NCI-H2171 treated with DMSO at 0.1 percent for 48 hours (cell line): ENCODE measurements around the gene MYB.
"Not testable (repeated sequence)": the region's sequence is repeated elsewhere in the genome, so short reads cannot be mapped to it uniquely, and the experiment has no call there.

Source experiments
- DNase-seq: peaks from one replicate; lab custom pipeline; 2025; lab: John Stamatoyannopoulos, UW

The MYB gene

DNA sequence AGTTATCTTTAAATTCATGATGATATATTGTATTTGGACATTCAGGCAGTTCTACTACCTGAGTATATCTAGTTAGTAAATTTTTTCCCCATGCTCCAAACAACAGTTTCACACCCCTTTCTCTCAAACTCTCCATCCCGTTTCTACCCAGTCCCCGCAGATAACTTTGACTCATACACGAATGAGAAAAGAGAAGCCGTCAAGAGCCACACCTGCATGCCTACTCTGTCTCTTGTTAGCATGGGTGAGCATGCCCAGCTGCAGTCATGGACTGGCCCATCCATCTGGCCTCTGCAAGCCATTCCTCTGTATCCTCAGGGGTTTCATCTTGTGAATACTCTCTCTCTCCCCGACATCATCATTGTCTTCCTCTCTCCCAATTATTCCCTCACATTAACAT lies 41.5 kb downstream of the MYB start:
- no peak for DNase-seq

- DNase-seq, result no peak
Observed at GRCh38 chr6:135224037-135224647, 43.0 kb downstream of the MYB start.

- no peak for DNase-seq
Observed at GRCh38 chr6:135225911-135226310, 44.8 kb downstream of the MYB start.

GRCh38 chr6:135226537-135226936 lies 45.4 kb downstream of the MYB start:
- DNase-seq, result no peak

- no peak for DNase-seq
Observed at GRCh38 chr6:135227349-135227748, 46.2 kb downstream of the MYB start.

- no peak for DNase-seq
Observed at GRCh38 chr6:135227758-135228157, 46.6 kb downstream of the MYB start.

DNA sequence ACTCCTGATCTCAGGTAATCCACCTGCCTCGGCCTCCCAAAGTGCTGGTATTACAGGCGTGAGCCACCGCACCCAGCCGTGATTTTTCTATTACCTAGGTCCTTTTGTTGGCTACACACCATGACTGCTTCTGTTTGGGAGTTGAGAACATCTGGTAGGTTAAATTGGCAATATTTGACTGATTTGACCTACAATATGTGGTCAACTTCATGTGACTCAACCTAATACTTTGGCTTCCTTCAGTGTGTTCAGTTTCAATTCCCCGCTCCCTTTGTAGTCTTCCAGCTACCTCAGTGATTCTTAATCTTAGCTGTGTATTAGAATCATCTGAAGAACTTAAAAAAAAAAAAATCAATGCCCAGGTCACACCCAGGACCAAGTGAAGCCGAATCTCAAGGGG lies 47.4 kb downstream of the MYB start:
- DNase-seq, result no peak

- DNase-seq, result no peak
Observed at GRCh38 chr6:135229996-135230395, 48.9 kb downstream of the MYB start.

DNA sequence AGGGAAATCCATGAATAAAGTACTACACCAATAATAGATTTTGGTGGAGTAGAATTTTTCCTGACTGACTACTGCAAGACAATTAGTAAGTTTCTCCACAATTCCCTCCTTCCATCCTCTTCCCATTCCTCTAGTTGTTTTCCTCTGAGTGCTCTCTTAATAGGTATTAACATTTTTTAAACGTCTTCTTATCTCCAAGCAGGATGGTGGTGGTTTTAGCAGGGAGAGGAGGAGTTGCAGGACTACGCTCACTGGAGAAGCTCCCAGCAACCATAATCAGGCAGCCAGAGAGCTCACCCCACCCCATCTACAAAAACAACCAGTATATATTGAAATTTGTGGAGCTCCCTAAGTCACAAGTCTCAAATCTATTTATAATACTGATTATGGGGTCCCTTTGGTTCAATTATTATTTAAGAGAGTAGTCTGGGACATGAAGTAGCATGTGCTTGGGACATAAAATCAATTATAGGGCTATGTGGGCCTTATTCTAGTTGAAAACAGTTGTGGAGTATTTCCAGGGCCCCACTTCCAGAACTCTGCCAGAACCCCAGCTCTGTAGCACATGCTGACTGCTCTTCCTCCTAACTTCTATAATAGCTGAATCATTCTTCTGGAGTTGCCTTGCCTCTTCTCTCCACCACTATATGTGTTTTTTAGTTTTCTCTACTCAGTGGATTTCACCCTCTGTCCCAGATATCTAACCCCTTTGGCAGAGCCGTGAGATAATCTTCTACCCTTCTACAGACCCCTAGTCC lies 49.8 kb downstream of the MYB start:
- DNase-seq, result no peak

GRCh38 chr6:135231469-135231844 lies 50.3 kb downstream of the MYB start:
- no peak for DNase-seq

DNA sequence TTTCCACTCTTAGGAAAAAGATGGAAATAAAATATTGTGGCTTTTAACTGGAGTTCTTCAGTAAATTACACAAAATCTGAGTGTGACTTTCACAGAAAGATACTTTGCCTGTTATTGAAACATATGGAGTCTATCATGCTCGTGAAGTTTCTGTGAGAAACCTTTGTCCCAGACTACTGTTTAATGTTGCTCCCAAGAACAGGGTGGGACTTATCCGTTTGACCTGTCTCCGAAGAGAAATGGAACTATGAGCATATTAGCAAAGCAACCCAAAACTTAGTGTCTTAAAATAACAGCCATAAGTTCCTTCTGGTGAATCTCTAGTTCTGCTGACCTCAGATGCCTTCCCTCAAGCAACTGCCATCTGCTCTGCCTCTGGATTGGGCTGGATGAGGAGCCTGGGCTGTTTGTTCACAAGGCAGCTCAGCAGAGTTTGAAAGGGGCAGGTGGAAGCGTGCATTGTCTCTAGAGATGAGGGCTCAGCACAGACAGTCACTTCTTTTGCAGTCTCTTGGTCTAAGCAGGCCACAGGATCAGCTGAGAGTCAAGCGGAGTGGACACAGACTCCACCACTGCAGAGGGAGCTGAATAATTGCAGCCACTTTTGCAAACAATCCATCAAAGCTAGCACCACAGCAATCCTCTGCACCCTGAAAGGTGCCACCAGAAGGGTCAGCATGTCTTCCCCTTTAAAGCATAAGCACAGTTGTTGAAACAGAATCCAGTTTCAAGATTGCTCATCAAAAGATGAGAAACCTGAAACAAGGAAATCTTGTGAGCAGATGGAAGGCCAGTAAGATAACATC lies 52.8 kb downstream of the MYB start:
- peak; percentile 83 for DNase-seq

DNA sequence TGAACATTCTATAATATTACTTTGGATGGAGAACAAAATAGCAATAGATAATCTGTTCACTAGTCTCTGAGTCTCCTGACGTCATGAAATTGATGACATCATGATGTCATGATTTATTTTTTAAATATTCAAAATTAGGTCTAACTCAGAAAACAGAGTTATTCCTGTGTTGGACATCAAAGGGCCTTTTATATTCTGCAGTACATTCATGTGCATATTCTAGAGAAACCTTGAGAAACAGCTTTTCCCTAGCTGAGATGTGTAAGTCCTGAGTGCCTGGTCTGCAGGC lies 53.3 kb downstream of the MYB start:
- no peak for DNase-seq

DNA sequence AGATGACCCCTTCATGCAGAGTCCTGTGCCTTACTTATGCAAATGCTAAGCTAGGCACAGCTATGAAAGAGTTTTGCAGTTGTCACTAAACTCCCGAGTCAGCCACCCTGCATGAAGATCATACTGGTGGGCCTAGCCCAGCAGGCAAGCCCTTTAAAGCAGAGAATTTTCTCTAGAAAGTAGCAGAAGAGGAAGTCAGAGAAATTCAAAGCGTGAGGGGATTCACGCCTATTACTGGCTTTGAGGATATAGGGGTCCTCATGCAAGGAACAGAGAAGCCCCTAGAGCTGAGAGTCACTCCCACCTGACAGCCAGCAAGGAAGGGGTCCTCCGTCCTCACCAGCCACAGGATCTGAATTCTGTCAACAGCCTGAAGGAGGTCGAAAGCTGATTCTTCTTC lies 54.6 kb downstream of the MYB start:
- no peak for DNase-seq

GRCh38 chr6:135236319-135236718 lies 55.2 kb downstream of the MYB start:
- no peak for DNase-seq

DNA sequence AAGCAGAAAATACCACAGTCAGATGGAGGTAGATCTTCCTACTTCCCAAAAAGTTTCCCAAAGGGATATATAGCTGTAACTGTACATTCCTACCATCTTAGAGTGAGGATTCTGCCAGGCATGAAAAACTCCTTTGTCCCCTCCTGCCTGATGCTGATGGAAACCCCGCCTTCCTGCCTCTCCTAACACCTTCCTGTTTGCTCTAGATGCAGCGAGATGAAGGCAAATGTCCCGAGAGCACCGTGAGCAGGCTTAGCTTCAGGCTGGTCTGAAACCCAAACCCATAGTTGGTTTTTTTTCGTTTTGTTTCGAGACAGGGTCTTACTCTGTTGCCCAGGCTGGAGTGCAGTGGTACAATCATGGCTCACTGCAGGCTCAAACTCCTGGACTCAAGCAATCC lies 55.6 kb downstream of the MYB start:
- no peak for DNase-seq

DNA sequence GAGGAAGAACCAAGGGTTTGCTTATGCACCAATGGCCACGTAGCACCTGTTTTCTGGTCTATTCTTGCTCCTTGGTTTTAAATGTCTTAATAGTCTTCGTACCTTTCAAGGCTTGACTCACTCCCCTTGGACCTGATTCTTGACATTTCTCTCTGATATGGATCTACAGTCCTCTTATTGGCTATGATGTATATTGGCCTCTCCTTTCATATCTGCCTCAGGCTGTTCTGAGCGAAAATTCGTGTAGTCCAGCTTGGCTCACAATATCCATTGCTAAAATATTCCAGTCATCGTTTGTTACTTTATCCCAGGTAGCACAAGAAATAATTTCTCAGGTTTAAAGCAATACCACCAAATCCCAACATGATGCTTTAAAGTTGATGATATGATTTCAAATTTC lies 59.6 kb downstream of the MYB start:
- DNase-seq, result no peak

DNA sequence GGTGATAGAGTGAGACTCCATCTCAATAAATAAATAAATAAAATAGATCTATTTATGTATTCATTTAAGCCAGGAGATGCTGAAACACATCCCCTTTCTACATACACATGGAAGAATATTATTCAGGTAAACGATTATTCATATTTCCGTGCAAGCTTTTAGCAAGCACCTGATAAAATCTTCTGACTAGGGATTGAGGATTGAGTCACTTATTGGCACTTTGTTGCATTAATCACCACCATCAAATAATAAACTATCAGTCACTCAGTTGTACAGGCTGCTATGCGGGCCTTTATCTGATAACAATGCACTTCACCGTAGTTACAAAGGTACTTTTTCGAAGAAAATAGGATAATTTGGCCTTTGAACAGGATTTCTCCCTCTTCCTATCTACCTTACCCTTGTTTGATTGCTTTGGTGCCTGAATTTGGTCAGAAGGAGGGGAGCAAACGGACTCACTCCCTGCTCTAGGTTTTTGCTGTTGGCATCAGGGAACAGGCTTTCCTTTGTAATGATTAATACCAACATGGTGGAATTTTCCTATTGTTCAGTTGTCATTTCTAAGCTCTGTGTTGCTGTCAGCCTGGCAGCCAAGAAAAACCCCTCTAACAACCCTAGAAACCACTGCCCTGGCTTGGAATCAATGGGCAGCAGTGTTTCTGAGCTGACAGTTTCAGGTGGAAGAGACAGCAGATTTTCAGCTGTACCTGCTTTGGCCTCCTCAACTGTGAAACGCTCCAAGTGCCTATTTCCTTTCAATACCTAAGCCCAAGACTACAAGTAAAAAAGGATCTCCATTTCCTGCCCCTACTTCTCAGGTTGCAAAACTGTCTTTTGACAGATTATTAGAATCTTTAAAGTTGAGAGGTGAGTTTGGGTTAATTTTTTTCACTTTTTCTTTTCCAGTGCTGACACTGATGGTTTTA lies 63.0 kb downstream of the MYB start:
- no peak for DNase-seq

- no peak for DNase-seq
Observed at GRCh38 chr6:135244805-135245204, 63.7 kb downstream of the MYB start.

DNA sequence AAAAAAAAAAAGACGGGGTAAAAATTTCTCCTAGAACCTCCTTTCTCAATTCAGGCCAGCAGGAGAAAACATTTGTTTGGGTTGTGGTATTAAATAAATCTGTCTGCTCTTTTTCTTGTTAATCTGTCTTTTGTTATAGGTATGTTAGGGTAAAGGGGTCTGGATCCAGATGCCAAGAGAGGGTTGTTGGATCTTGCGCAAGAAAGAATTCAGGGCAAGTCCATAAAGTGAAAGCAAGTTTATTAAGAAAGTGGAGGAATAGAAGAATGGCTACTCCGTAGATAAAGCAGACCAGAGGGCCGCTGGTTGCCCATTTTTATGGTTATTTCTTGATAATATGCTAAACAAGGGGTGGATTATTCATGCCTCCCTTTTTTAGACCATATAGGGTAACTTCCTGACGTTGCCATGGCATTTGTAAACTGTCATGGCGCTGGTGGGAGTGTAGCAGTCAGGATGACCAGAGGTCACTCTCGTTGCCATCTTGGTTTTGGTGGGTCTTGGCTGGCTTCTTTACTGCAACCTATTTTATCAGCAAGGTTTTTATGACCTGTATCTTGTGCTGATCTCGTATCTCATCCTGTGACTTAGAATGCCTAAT lies 65.4 kb downstream of the MYB start:
- not testable (repeated sequence) for DNase-seq

DNA sequence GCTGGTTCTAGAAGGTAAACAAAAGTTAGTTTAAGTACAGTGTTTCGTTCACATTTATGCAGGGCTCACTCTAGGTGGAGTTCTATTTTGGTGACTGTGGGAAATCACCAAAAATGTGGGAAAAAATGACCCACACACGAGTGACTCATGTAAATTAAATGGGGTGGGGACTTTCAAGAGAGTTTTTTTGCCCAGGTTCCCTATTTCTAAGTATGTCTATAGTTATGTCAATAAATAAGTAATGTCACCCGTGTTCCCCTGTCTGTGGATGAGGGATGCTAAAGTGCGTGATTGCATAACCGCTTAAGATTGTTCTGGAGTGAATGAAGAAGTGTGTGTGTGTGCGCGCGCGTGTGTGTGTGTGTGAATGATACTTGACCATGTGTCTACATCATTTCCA lies 69.1 kb downstream of the MYB start:
- DNase-seq, result no peak

DNA sequence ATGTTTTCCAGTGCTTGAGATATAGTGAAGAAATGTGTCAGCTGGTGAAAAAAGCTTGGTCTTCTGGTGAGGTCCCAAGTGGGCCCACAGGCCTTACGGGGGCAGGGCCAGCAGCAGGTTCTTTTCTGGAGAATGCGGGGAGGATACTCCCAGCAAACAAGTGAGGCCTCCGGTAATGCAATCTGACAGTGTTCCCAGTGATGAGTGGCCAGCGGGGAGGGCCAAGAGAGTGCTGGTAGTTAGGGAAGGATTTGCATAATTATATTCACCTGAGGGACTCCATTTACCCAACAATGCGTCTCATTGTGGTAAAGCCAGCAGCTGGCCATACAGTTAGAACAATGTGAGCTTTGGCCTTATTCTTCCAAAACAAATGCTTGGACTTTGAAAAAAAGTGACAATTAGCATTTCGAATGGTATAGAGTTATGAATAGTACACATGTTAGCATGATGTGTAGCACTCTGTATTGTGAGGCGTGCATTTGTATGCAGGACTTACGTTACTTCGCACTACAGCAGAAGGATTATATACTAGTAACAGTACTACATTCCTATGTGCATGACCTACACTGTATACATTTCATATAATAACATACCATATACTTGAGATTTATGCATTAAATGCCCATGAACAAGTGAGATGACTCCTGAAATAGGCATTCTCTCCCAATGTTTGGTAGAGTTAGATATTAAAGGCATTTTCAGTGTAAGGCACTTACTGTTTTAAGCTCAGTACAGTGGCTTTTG lies 69.8 kb downstream of the MYB start:
- no peak for DNase-seq
